ENCODE data around the gene TOMM20.

GRCh38 chr1:235088430-235088829 is 40.2 kb downstream of the TOMM20 start:
- TF ChIP-seq ZNF462 (CRISPR knock-in tag; IDR thresholded peaks at IDR 0.05): no peak
- TF ChIP-seq CTCF (conservative IDR thresholded peaks at IDR 0.05; ENCODE audit: low read depth in 2 of 2): no peak
- TF ChIP-seq CREB1 (CRISPR knock-in tag; IDR thresholded peaks at IDR 0.05; ENCODE audit: low read depth): no peak
- TF ChIP-seq NANOG (IDR thresholded peaks at IDR 0.05; ENCODE audit: borderline replicate concordance): no peak
- no peak for TF ChIP-seq EZH2phosphoT487 (IDR thresholded peaks at IDR 0.05; ENCODE audit: unreplicated experiment)
- TF ChIP-seq EZH2 (IDR thresholded peaks at IDR 0.05; ENCODE audit: low read depth, unreplicated experiment): no peak
- TF ChIP-seq REST (IDR thresholded peaks at IDR 0.05; ENCODE audit: unreplicated experiment): no peak
- no peak for TF ChIP-seq POLR2AphosphoS5 (IDR thresholded peaks at IDR 0.05; ENCODE audit: low read depth)
- TF ChIP-seq STAT1 (IDR thresholded peaks at IDR 0.05; ENCODE audit: unreplicated experiment): no peak
- TF ChIP-seq ZNF114 (CRISPR knock-in tag; IDR thresholded peaks at IDR 0.05): no peak
